GM23338 (cell line): ENCODE results near the gene KCNN3.
A peak's percentile ranks its signal among the peaks of the same experiment; 100 is the strongest.

Source experiments
- CTCF ChIP-seq, 2 experiments: fragments of 200-600 bp in 1 of 2; sonication (generic) in 1 of 2; conservative IDR thresholded peaks; 2 replicates each; pipeline versions ENCODE4 v1.5.1 to v1.6.1; 2016 to 2017; ENCODE audit warnings: antibody characterized with exemption in 2 of 2, low read depth in 2 of 2, mild to moderate bottlenecking in 2 of 2, moderate library complexity in 1 of 2
- ETS1 ChIP-seq: IDR thresholded peaks from 2 replicates; pipeline ENCODE4 v1.6.1; 2016; ENCODE audit warnings: antibody characterized with exemption
- EZH2 ChIP-seq: fragments of 200-600 bp; sonication (generic); IDR thresholded peaks from one replicate; pipeline ENCODE4 v1.8.0; 2017; ENCODE audit warnings: antibody characterized with exemption, mild to moderate bottlenecking, low read depth; ENCODE audit not compliant: unreplicated experiment
- EZH2phosphoT487 ChIP-seq: fragments of 200-600 bp; sonication (generic); IDR thresholded peaks from one replicate; pipeline ENCODE4 v1.8.1; 2018; ENCODE audit warnings: antibody characterized with exemption; ENCODE audit not compliant: unreplicated experiment
- JUNB ChIP-seq: IDR thresholded peaks from one replicate; pipeline ENCODE4 v1.6.1; 2016; ENCODE audit warnings: antibody characterized with exemption; ENCODE audit not compliant: unreplicated experiment
- POLR2AphosphoS5 ChIP-seq: IDR thresholded peaks from 2 replicates; pipeline ENCODE4 v1.6.1; 2016; ENCODE audit warnings: antibody characterized with exemption, low read depth
- STAT1 ChIP-seq: IDR thresholded peaks from one replicate; pipeline ENCODE4 v1.6.1; 2016; ENCODE audit warnings: antibody characterized with exemption; ENCODE audit not compliant: unreplicated experiment
- TF ChIP-seq, protein P1 (sequence below): IDR thresholded peaks from one replicate; pipeline ENCODE4 v1.6.1; 2018; ENCODE audit warnings: antibody characterized with exemption; ENCODE audit not compliant: unreplicated experiment

GRCh38 chr1:154870115-154870571 is at the start of gene KCNN3:
- TF ChIP-seq CTCF (conservative IDR thresholded peaks at IDR 0.05; ENCODE audit: low read depth in 2 of 2) = no peak
- TF ChIP-seq EZH2 = no peak
- TF ChIP-seq, protein P1, sequence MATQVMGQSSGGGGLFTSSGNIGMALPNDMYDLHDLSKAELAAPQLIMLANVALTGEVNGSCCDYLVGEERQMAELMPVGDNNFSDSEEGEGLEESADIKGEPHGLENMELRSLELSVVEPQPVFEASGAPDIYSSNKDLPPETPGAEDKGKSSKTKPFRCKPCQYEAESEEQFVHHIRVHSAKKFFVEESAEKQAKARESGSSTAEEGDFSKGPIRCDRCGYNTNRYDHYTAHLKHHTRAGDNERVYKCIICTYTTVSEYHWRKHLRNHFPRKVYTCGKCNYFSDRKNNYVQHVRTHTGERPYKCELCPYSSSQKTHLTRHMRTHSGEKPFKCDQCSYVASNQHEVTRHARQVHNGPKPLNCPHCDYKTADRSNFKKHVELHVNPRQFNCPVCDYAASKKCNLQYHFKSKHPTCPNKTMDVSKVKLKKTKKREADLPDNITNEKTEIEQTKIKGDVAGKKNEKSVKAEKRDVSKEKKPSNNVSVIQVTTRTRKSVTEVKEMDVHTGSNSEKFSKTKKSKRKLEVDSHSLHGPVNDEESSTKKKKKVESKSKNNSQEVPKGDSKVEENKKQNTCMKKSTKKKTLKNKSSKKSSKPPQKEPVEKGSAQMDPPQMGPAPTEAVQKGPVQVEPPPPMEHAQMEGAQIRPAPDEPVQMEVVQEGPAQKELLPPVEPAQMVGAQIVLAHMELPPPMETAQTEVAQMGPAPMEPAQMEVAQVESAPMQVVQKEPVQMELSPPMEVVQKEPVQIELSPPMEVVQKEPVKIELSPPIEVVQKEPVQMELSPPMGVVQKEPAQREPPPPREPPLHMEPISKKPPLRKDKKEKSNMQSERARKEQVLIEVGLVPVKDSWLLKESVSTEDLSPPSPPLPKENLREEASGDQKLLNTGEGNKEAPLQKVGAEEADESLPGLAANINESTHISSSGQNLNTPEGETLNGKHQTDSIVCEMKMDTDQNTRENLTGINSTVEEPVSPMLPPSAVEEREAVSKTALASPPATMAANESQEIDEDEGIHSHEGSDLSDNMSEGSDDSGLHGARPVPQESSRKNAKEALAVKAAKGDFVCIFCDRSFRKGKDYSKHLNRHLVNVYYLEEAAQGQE = no peak
- peak; percentile 76 for TF ChIP-seq POLR2AphosphoS5
- no peak for TF ChIP-seq JUNB
- TF ChIP-seq EZH2phosphoT487 = no peak
- no peak for TF ChIP-seq STAT1
- peak; percentile 62; the same call in 1 of the 2 replicates for TF ChIP-seq ETS1
